WTC11 (cell line): ENCODE measurements around the gene ANP32E. TPM values are rescaled to one million over a fixed set of nuclear protein-coding genes. Genes with fewer than 3 reads are reported as not detected.

Experiments used
- ATAC-seq: fragments of 200-7000 bp; cut with Tn5 transposase; 2 replicates; pipeline ENCODE4 v1.10.0; 2021; ENCODE audit warnings: mild to moderate bottlenecking, moderate library complexity
- CTCF ChIA-PET: fragments of 300-600 bp; sonication (Branson Sonifier 250); formaldehyde crosslinking; loops from one replicate; lab custom pipeline; 2021; ENCODE audit warnings: antibody characterized with exemption; lab: Charles Lee
- POLR2A ChIA-PET: fragments of 350-600 bp; sonication (Branson Sonifier 250); formaldehyde crosslinking; loops from one replicate; lab custom pipeline; 2021; ENCODE audit warnings: antibody characterized with exemption; lab: Charles Lee
- DNase-seq: peaks from one replicate; pipeline ENCODE4 v3.0.0; 2021; ENCODE audit warnings: low spot score
- H3K27ac Mint-ChIP-seq: 2 replicates; pipeline ENCODE4 v1.8.0; 2021; ENCODE audit warnings: mixed read lengths
- H3K27me3 Mint-ChIP-seq: 2 replicates; pipeline ENCODE4 v1.8.0; 2021; ENCODE audit warnings: low read depth, mild to moderate bottlenecking, moderate library complexity, mixed read lengths
- H3K36me3 Mint-ChIP-seq: 2 replicates; pipeline ENCODE4 v1.8.0; 2021; ENCODE audit warnings: mixed read lengths
- H3K4me1 Mint-ChIP-seq: 2 replicates; pipeline ENCODE4 v1.8.0; 2022; ENCODE audit warnings: mixed read lengths
- H3K4me3 Mint-ChIP-seq: 2 replicates; pipeline ENCODE4 v1.8.0; 2021; ENCODE audit warnings: mild to moderate bottlenecking, moderate library complexity, mixed read lengths
- H3K9me3 Mint-ChIP-seq: 2 replicates; pipeline ENCODE4 v1.8.0; 2021; ENCODE audit warnings: mixed read lengths
- CREB1 ChIP-seq: sonication (generic); formaldehyde crosslinking; IDR thresholded peaks from 2 replicates; pipeline ENCODE4 v1.8.0; 2023; ENCODE audit warnings: mild to moderate bottlenecking, missing genetic modification reagents
- FOXK1 ChIP-seq: sonication (generic); formaldehyde crosslinking; IDR thresholded peaks from 2 replicates; pipeline ENCODE4 v1.8.0; 2022; ENCODE audit warnings: mild to moderate bottlenecking, moderate library complexity, missing genetic modification reagents
- GRHL2 ChIP-seq: fragments of 250-450 bp; sonication (Bioruptor Pico); IDR thresholded peaks from 2 replicates; pipeline ENCODE4 v1.8.0; 2022; ENCODE audit warnings: mild to moderate bottlenecking, moderate library complexity; ENCODE audit not compliant: insufficient replicate concordance, severe bottlenecking
- SP1 ChIP-seq: sonication (generic); formaldehyde crosslinking; conservative IDR thresholded peaks from 2 replicates; pipeline ENCODE4 v1.8.1; 2022; ENCODE audit warnings: missing genetic modification reagents
- TEAD4 ChIP-seq: sonication (generic); formaldehyde crosslinking; IDR thresholded peaks from 2 replicates; pipeline ENCODE4 v1.8.0; 2022; ENCODE audit warnings: mild to moderate bottlenecking, missing genetic modification reagents
- ZNF671 ChIP-seq: fragments of 250-450 bp; sonication (Bioruptor Pico); IDR thresholded peaks from 2 replicates; pipeline ENCODE4 v1.8.0; 2021; ENCODE audit warnings: mild to moderate bottlenecking
- total RNA-seq: library from RNA; stranded (reverse); gene quantifications from 3 replicates; pipeline ENCODE4 v1.2.3, GENCODE V29; 2021
- TF ChIP-seq, protein P1 (sequence below): sonication (generic); formaldehyde crosslinking; IDR thresholded peaks from 2 replicates; pipeline ENCODE4 v1.8.1; 2023; ENCODE audit warnings: mild to moderate bottlenecking, missing genetic modification reagents
- TF ChIP-seq, protein P2 (sequence below): fragments of 250-450 bp; sonication (Bioruptor Pico); IDR thresholded peaks from 2 replicates; pipeline ENCODE4 v1.9.0; 2021; ENCODE audit warnings: mild to moderate bottlenecking
- TF ChIP-seq, protein P3 (sequence below): sonication (generic); formaldehyde crosslinking; IDR thresholded peaks from 2 replicates; pipeline ENCODE4 v1.8.0; 2023; ENCODE audit warnings: mild to moderate bottlenecking, missing genetic modification reagents
- TF ChIP-seq, protein P4 (sequence below): sonication (generic); formaldehyde crosslinking; IDR thresholded peaks from 2 replicates; pipeline ENCODE4 v1.8.1; 2022; ENCODE audit warnings: mild to moderate bottlenecking, moderate library complexity, missing genetic modification reagents
- TF ChIP-seq, protein P5 (sequence below): sonication (generic); formaldehyde crosslinking; IDR thresholded peaks from 2 replicates; pipeline ENCODE4 v1.8.1; 2023; ENCODE audit warnings: mild to moderate bottlenecking, missing genetic modification reagents, moderate library complexity
- TF ChIP-seq, protein P6 (sequence below): sonication (generic); formaldehyde crosslinking; IDR thresholded peaks from 2 replicates; pipeline ENCODE4 v1.8.0; 2022; ENCODE audit warnings: mild to moderate bottlenecking, missing genetic modification reagents
- TF ChIP-seq, protein P7 (sequence below): sonication (generic); formaldehyde crosslinking; IDR thresholded peaks from 2 replicates; pipeline ENCODE4 v1.8.1; 2022; ENCODE audit warnings: low read depth, missing genetic modification reagents, borderline replicate concordance
- TF ChIP-seq, protein P8 (sequence below): sonication (generic); formaldehyde crosslinking; IDR thresholded peaks from 2 replicates; pipeline ENCODE4 v1.8.0; 2023; ENCODE audit warnings: missing genetic modification reagents
- TF ChIP-seq, protein P9 (sequence below): sonication (generic); formaldehyde crosslinking; conservative IDR thresholded peaks from 2 replicates; pipeline ENCODE4 v1.8.1; 2022; ENCODE audit warnings: mild to moderate bottlenecking, missing genetic modification reagents

ANP32E gene
- total RNA-seq, 1 experiment from 2014 or later = 119 TPM

DNA sequence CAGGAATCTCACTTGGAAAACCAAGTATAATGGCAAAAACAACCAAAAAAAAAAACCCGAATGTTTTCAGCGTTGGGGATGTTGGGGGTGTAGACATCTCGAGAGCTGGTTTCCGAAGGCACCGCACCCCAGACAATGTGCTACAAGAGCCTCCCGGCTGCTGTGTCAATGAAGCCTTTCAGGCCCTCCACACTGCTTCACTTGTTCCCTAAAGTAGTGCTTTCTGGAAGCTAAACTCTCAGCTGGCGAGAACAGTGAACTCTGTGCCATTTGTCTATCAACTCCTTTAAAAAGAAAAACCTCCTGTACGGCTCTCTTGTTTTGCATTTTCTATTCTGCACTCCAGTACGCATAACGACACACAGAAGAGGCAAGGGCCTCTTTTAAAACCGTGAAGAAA is 53.7 kb downstream of the ANP32E start (continued):
- TF ChIP-seq, protein P1, sequence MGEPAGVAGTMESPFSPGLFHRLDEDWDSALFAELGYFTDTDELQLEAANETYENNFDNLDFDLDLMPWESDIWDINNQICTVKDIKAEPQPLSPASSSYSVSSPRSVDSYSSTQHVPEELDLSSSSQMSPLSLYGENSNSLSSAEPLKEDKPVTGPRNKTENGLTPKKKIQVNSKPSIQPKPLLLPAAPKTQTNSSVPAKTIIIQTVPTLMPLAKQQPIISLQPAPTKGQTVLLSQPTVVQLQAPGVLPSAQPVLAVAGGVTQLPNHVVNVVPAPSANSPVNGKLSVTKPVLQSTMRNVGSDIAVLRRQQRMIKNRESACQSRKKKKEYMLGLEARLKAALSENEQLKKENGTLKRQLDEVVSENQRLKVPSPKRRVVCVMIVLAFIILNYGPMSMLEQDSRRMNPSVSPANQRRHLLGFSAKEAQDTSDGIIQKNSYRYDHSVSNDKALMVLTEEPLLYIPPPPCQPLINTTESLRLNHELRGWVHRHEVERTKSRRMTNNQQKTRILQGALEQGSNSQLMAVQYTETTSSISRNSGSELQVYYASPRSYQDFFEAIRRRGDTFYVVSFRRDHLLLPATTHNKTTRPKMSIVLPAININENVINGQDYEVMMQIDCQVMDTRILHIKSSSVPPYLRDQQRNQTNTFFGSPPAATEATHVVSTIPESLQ = no peak
- TF ChIP-seq GRHL2 (CRISPR knock-in tag) = no peak
- TF ChIP-seq, protein P2, sequence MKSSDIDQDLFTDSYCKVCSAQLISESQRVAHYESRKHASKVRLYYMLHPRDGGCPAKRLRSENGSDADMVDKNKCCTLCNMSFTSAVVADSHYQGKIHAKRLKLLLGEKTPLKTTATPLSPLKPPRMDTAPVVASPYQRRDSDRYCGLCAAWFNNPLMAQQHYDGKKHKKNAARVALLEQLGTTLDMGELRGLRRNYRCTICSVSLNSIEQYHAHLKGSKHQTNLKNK (CRISPR knock-in tag) = no peak

DNA sequence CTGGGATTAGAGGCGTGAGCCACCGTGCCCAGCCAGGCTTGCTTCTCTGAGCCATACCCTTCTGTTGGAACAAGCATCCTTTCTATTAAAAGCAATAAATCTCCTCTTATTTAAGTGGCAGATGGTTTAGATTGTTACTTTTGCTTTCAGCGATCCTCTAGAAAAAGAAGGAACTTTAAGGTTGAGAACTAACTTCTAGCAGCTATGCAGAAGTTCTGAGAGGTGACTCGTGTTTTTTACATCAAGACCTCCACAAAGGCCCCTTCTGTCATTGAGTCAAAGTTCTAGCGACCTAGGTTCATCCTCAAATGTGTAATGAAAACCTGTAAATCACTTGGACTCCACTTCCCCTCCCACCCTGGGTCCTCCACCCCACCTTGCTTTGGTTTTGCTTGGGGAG is 55.4 kb downstream of the ANP32E start:
- POLR2A ChIA-PET = interaction anchor here (1.1 kb wide), 1 partner anchor 9 kb away, joined by 3 read pairs; no protein-coding TSS in a partner anchor
- Mint-ChIP-seq H3K27ac (no peak overlapping the region), H3K9me3 (no peaks in the 10 kb centered on the region), H3K36me3 (no peaks in the 10 kb centered on the region), H3K4me1 (no peaks in the 10 kb centered on the region), H3K4me3 (no peak overlapping the region), H3K27me3 (no peaks in the 10 kb centered on the region)
- ATAC-seq = no peak
- CTCF ChIA-PET = interaction anchor here (2.1 kb wide), 1 partner anchor 11 kb away, joined by 8 read pairs; no protein-coding TSS in a partner anchor
- TF ChIP-seq, protein P3, sequence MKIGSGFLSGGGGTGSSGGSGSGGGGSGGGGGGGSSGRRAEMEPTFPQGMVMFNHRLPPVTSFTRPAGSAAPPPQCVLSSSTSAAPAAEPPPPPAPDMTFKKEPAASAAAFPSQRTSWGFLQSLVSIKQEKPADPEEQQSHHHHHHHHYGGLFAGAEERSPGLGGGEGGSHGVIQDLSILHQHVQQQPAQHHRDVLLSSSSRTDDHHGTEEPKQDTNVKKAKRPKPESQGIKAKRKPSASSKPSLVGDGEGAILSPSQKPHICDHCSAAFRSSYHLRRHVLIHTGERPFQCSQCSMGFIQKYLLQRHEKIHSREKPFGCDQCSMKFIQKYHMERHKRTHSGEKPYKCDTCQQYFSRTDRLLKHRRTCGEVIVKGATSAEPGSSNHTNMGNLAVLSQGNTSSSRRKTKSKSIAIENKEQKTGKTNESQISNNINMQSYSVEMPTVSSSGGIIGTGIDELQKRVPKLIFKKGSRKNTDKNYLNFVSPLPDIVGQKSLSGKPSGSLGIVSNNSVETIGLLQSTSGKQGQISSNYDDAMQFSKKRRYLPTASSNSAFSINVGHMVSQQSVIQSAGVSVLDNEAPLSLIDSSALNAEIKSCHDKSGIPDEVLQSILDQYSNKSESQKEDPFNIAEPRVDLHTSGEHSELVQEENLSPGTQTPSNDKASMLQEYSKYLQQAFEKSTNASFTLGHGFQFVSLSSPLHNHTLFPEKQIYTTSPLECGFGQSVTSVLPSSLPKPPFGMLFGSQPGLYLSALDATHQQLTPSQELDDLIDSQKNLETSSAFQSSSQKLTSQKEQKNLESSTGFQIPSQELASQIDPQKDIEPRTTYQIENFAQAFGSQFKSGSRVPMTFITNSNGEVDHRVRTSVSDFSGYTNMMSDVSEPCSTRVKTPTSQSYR (CRISPR knock-in tag) = no peak
- TF ChIP-seq, protein P4, sequence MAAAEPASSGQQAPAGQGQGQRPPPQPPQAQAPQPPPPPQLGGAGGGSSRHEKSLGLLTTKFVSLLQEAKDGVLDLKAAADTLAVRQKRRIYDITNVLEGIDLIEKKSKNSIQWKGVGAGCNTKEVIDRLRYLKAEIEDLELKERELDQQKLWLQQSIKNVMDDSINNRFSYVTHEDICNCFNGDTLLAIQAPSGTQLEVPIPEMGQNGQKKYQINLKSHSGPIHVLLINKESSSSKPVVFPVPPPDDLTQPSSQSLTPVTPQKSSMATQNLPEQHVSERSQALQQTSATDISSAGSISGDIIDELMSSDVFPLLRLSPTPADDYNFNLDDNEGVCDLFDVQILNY = no peak
- TF ChIP-seq, protein P5, sequence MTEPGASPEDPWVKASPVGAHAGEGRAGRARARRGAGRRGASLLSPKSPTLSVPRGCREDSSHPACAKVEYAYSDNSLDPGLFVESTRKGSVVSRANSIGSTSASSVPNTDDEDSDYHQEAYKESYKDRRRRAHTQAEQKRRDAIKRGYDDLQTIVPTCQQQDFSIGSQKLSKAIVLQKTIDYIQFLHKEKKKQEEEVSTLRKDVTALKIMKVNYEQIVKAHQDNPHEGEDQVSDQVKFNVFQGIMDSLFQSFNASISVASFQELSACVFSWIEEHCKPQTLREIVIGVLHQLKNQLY = no peak
- TF ChIP-seq, protein P6, sequence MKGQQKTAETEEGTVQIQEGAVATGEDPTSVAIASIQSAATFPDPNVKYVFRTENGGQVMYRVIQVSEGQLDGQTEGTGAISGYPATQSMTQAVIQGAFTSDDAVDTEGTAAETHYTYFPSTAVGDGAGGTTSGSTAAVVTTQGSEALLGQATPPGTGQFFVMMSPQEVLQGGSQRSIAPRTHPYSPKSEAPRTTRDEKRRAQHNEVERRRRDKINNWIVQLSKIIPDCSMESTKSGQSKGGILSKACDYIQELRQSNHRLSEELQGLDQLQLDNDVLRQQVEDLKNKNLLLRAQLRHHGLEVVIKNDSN (CRISPR knock-in tag) = no peak
- TF ChIP-seq, protein P7, sequence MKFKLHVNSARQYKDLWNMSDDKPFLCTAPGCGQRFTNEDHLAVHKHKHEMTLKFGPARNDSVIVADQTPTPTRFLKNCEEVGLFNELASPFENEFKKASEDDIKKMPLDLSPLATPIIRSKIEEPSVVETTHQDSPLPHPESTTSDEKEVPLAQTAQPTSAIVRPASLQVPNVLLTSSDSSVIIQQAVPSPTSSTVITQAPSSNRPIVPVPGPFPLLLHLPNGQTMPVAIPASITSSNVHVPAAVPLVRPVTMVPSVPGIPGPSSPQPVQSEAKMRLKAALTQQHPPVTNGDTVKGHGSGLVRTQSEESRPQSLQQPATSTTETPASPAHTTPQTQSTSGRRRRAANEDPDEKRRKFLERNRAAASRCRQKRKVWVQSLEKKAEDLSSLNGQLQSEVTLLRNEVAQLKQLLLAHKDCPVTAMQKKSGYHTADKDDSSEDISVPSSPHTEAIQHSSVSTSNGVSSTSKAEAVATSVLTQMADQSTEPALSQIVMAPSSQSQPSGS (CRISPR knock-in tag) = no peak
- TF ChIP-seq, protein P8, sequence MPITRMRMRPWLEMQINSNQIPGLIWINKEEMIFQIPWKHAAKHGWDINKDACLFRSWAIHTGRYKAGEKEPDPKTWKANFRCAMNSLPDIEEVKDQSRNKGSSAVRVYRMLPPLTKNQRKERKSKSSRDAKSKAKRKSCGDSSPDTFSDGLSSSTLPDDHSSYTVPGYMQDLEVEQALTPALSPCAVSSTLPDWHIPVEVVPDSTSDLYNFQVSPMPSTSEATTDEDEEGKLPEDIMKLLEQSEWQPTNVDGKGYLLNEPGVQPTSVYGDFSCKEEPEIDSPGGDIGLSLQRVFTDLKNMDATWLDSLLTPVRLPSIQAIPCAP (CRISPR knock-in tag) = no peak
- no peak for TF ChIP-seq CREB1 (CRISPR knock-in tag)
- no peak for TF ChIP-seq FOXK1 (CRISPR knock-in tag)
- no peak for TF ChIP-seq TEAD4 (CRISPR knock-in tag)
- TF ChIP-seq, protein P9, sequence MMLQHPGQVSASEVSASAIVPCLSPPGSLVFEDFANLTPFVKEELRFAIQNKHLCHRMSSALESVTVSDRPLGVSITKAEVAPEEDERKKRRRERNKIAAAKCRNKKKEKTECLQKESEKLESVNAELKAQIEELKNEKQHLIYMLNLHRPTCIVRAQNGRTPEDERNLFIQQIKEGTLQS = no peak
- TF ChIP-seq SP1 = no peak
- no peak for TF ChIP-seq ZNF671
- no peak for DNase-seq
